Stimulated activated CD8-positive, alpha-beta memory T cell treated with anti-CD3 and anti-CD28 coated beads, Interleukin-15, amount 100 ng/mL, for 1 hour (primary cell): ENCODE measurements around the gene MRPS15.
A peak's percentile ranks its signal among the peaks of the same experiment; 100 is the strongest.

Experiments
- DNase-seq: peaks from one replicate; pipeline ENCODE4 v3.0.0-alpha.2; 2020; ENCODE audit warnings: low read depth

Gene MRPS15

DNA sequence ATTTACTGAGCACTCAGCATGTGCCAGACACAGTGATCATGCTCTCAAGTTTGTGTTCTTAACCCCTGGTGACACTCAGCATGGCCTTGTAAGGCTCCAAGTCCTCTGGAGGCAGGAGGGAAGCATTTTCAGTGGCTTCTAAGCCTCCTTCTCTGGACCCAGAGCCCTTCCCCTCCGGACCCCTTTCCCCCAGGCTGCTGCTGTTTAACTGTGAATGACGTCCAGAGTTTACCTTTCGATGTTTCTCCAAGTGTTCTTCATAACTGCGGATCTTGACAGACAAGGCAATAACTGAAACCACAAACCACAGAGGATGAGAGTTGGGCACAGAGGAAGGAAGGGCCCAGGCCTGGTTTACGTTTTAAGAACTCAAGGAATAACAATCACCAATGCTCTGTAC lies 6.5 kb downstream of the MRPS15 start:
- DNase-seq: no peak

DNA sequence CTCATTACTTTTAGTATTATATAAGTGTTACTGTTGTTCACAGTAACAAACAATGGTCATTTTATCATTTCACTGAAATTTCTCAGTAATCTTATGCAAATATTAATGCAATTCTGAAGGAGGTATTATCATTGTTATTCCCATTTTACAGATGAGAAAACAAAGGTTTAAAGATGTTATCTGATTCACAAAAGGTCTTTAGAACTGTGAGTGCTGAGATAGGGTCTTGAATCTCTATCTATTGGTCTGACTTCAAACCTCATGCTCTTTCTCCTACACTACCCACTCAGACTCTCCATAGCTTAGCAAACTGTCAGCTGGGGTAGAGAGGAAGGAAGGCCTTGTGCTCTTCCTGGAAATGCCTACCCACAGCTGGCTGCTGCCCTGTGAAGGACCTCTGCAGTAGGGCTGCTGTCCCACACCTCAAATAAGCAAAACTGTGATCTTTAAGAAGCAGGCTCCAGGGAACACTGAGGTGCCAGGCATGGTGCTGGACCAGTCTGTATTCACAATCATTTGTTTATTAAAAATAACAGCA lies 7.7 kb downstream of the MRPS15 start:
- DNase-seq: no peak

DNA sequence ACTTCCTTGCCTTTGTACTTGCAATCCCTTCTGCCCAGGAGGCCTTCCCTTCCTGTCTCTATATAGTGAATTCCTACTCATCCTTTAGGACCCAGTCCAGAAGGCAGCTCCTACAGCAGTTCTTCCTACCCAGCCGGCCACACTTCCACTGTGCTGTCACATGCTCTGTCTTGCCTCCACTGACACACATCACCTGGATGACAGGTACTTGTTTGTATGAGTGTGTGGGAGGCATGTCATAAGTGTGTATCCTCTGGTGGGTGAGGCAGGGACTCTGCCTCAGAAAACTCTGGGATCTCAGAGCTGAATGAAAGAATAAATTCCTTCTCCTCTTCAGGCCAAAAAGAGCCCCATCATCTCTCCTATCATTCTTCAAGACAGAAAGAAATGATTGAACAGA lies 8.8 kb downstream of the MRPS15 start:
- DNase-seq: no peak

DNA sequence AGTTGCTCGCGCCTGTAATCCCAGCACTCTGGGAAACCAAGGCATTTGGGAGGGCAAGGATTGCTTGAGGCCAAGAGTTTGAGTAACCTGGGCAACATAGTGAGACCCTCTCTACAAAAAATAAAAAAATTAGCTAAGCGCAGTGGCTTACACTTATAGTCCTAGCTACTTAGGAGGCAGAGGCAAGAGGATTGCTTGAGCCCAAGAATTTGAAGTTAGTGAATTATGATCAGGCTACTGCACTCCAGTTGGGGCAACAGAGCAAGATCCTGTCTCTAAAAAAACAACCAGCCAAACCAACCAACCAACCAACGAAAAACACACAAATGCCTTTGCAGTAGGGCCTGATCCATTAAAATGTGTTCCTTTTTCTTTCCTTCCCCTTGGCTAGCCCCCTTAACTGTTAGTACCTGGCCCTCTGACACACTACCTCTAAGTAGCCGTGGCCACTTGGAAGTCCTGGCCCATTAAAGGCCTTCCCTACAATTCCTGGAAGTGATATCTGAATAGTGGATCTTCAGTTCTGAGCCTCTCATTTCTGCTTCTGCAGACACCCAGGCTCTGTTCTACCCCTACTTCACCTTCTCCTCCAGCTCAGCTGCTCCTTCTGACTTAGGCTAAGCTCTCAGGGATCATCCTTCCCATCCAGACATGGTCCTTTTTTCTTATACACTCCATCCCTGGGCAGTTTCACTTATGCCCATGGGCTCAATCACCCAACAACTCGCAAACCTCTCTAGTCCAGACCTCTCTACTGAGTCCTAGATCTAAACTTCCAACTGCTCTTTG lies 10.4 kb downstream of the MRPS15 start:
- DNase-seq: no peak

DNA sequence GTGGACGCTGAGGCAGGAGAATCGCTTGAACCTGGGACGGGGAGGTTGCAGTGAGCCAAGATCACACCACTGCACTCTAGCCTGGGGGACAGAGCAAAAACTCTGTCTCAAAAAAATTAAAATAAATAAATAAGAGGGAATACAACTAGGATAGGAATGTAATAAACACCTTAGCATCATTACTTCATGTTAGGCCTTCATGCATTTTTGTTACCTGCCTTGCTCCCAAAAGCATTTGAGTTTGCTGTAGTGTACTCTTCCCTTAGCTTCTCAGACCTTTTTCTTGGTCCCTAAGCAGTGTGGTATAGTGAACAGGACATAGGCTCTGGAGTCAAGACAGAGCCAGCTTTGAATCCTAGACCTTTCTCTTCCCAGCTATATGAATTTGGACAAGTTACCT lies 11.1 kb downstream of the MRPS15 start:
- no peak for DNase-seq

DNA sequence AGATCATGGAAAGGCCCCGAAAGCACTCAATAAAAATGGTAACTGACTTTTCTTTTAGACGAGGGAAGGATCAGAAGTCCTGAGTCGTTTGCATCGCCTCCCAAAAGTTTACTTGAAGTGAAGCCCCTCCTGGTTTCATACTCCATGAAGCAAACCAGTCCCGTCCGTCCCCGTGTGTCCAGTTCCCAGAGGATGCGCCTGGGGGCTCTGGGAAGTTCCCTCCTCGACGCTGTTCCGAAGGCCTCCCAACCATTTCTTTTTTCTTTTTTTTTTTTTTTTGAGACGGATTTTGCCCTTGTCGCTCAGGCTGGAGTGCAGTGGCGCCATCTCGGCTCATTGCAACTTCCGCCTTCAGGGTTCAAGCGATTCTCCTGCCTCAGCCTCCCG lies 13.3 kb downstream of the MRPS15 start:
- no peak for DNase-seq

DNA sequence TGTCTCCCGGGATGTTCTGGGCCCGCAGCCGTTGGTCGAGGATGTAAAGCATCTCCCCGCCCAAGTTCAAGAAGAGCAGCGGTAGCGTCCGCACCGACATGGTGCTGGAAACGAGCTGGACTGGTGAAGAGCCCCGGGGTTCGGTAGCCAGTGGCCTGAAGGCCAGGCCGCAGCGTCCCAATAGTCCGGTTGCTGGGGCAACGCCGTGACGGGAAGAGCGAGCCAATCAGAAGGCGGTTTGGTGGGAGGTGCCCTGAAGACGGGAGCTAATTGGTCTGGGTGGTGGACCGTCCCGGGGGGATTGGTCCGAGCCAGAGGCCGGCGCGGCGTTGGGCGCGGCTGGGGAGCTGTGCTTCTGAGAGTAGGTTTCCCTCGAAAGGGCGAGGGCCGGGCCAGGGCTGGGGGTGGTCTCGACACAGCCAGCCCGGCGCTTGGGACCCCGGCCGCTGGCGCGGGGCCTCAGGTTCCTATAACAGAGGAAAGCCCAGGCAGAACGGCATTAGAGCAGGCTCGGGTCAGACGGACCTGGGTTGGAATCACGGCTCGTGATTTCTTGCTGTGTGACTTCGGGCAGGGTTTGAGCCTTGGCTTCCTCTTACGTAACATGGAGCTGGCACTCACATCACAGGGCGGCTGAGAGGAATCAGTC lies 13.8 kb downstream of the MRPS15 start, which contains the start of gene OSCP1:
TSS of gene OSCP1 (minus strand) at position 182 of the 649 bp plus-strand sequence. CDS start at position 100, 82 bp downstream.
- DNase-seq: peak; percentile 69

DNA sequence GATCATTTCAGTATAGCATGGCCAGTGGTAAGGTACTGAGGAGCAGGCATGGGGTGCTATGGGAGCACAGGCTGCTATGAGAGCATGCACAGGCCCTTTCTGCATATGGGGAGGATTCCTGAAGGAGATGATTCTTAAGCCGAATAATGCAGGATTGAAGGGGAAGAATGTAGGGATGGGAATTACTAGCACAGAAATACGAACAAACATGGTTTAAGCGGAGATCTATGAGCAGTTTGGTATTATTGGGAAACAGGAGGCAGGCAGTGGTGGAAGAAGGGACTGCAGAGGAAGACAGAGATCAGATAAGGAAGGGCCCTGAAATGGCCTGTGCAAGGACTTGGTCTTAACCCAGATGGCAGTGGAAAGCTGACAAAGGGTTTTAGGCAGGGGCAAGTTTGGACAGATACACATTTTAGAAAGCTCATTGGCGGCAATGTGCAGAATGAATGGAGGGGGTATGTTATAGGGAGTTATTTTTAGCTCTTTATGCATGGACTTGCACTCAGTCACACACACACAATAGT lies 15.6 kb downstream of the MRPS15 start:
- no peak for DNase-seq

DNA sequence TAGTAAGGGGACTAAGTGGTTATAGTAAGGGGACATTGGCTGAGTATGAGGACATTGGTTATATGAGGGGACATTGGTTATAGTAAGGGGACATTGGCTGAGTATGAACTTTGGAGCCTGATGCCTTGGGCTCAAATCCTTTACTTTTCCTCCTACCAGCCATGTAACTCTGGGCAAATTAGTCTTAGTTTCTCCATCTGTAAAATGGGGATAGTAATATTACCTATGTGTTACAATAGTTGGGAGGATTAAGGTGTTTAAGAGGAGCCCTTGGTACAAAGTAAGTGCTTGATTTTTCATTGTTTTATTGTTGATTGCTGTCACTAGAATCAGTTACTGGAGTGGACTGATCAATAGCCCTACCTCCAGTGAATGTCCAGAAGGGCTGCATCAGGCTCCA lies 16.7 kb downstream of the MRPS15 start:
- no peak for DNase-seq

DNA sequence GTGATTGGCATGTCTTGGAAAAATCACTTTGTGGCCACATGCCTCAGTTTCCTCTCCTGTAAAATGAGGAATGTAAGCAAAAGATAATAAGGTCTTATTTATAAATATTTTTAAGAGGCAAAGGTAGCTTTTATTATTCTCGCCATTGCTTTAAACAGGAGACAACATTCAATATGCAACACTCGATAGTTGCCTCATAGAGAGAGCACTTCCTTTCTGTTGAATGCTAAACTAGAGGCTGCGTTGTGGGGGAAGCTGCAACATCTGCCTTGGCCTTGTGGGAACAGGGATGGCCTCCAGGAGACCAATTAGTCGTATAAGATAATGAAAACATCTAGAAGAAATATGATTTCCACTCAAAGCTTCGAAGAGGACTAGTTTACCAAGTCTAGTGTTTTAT lies 17.4 kb downstream of the MRPS15 start:
- no peak for DNase-seq

DNA sequence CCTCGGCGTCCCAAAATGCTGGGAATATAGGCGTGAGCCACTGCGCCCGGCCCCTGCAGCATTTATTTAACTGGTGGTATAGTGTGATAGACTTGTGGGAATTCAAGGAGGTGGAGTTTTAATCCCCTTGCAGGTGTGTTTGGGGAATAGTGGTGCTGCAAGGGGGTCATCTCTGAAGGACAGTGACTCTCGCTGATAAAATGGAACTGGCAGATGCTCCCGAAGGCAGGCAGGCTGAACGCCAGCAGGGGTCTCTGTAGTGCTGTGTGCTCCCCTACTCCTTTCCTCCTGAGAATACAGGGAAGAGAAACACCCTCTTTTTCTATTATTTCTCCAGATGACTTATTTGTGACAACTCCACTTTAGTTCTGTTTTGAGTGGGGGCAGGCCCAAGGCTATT lies 17.9 kb downstream of the MRPS15 start:
- no peak for DNase-seq

DNA sequence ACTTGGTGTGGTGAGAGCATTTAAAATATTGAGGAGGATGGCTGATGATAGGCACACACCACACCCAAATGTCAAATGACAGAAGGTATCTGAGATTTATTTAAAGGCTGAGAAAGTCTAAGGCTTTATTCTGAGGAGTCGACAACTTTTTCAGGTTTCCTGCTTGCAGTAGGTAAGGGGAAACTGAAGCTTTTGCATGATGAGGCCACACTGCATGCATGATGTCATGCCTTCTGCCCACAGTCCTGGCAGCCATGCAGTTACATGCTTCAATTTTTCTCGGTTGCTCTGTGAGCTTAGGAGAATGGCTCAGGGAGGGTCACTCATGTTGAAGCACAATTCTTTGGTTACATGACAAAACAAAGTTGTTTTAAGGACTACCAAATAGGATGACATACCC lies 20.9 kb downstream of the MRPS15 start:
- no peak for DNase-seq

DNA sequence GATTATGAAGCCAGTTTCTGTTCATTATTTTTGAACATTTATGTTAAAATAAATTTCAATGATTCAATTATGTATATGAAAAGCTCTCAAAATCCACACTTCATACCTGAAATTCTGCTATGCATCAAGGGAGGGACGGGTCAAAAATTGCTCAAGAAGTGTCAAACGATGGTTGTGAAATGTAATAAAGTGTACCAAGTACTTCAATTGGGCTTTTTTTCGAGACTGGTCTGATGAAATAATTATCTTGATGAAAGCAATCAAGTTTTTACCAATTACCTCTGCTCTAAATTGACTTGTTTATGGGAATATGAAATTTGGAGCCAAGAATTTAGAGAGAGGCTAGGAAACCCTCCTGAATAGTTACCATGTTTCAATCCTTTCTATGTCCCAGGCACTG lies 21.8 kb downstream of the MRPS15 start:
- DNase-seq: no peak

DNA sequence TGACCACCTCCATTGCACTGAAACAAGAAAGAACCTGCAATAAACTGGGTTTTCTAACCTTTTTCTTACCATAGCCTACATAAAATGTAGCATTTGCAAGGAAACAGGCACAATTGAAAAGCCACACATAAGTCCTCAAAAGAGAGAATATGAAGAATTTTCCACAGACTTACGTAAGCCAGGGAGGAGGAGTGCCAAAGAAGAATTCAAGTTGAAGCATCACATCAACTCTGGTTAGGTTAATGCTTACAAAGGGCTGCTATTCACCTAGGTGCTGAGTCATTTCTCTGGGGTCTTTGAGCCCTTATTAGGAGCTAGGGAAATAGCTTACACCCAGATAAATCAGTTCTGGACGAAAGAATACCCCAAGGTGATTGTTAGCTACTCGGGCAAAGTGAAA lies 23.5 kb downstream of the MRPS15 start:
- no peak for DNase-seq

DNA sequence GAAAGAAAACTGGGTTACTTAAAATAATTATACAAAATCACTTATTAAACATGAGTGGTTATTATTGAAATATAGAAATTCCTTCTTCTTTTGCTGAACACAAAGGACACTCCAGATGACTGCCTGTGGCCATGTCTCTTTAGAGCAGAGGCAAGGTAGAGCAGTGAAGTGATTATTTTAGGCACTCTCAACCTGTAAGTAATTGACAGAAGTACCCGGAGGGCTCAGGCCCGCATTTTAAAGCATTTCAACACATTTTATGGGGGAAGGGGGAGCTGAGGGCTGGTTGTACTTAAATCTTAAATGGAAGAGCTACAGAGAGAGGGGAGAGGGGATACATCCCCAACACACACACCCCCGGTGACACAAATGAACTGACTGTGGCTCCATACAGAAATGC lies 24.1 kb downstream of the MRPS15 start:
- DNase-seq: no peak

DNA sequence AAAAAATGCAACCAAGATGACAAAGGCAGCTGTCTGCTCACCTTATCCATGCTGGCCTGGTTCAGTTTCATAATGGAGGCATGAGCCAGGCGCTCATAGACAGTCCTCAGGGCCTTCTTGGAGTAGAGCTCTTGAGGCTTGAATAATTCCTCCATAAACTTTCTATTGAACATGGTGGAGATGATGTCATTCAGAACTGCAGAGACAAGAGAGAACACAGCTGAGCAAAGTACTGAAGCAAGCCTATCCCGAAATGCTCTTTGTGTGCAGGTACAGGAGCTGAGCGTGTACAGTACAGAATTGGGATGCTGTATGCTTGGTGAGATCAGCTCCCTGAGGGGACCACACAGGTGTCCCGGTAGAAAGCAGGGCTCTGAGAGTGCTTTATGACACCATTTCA lies 25.5 kb downstream of the MRPS15 start:
- DNase-seq: no peak

DNA sequence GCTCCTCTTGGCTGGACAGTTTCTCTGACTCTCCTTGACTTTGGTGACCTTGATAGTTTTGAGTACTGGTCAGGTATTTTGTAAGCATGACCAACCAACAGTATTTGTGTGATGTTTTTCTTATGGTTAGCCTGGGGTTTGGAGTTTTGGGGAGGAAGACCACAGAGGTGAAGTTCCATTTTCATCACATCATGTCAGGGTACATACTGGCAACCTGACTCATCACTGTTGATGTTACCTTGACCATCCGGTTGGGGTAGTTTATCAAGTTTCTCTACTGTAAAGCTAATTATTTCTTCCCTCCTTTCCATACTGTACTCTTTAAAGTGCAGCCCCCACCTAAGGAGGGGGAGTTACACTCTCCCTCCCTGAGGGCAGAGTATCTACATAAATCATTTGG lies 27.4 kb downstream of the MRPS15 start:
- DNase-seq: no peak

DNA sequence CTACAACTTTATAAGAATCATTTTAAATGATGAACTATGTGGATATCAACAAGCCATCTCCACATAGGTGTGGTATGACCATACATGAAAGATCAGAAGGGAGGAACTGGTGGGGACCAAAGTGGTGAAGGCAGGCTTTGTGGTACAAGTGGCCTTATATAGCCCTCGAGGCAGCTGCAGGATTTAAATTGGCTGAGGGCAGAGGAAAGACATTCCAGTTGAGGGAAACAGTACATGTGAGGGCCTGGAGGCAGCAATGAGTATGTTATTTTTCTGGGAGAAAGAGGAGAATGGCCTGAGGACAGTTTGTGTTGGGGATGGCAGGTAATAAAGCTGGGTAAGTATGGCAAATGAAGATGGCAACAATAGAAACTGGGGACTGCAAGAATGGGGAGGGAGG lies 31.1 kb downstream of the MRPS15 start:
- no peak for DNase-seq

DNA sequence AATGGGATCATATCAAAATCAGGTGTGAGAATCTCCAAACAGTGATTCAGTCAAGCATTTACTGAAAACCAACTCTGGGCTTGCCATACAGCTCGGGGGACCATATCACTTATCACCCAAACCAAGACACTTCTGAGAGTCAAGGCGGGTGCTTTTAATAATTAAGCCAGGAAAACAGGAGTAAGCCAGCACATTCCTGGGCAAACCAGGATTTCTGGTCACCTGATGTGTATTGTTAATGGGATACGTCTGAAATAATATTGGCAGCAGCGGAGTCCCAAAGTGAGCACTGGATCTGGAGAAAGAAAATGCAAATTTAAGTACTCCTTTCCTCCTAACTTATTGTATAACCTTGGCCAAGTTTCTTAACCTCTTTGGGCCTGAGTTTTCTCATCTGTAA lies 31.6 kb downstream of the MRPS15 start:
- DNase-seq: no peak

DNA sequence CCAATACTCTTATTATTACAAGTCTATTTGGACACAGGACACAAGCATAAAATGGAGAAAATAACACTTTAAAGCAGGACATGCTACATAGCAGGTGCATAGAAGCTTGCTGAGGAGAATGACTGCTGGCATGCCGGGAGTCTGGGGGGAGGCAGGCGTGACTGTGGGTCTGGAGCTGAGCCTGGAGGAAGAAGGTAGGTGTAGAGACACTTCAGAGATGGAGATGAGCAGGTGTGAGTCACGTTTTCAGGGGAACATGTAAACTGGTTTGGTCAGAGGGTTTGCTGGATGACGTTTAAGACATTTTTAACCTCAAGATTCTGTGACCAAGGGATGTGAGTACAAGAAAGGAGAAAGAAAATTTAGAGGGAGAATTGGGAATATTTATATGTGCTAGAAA lies 38.4 kb downstream of the MRPS15 start:
- no peak for DNase-seq

DNA sequence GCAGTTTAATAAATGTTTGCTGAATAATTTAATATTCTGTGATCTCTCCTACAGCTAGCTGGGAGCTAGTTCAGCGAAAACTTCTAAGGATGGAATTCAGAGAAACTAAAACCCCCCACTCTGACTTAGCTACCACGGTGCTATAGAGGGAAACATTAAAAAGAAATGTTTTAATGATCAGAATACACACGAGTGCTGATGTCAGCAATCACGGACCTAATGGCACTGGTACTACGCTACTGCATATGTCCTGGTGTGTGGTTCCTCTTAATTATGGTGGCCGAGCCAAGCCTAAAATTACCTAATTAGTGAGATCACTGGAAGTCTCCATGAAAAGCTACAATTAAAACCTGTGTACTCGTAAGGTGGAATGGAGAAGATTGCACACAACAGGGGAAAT lies 42.5 kb downstream of the MRPS15 start:
- DNase-seq: no peak

DNA sequence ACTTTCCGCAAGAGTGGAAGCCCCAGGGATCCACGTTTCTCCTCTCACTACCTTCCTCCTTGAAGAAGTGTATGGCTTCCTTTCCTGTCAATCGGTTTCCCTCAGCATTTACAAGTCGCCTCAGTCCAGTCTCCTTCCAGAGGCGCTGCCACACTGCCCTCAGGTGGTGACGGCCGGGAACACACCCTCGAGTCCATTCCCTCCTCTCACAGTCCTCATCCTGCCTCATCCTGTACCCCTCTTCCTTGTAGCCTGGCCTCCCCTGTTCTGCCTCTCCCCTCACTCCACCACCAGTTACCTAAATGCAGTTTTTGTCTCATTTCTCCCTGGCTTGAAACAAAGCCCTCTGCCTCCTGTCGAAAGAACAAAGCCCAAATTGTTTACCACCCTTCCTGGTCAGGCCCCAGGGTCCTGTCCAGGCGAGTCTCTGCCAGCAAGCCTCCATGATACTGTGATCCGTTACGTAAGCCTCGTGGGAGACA lies 43.3 kb downstream of the MRPS15 start:
- DNase-seq: peak; percentile 90

DNA sequence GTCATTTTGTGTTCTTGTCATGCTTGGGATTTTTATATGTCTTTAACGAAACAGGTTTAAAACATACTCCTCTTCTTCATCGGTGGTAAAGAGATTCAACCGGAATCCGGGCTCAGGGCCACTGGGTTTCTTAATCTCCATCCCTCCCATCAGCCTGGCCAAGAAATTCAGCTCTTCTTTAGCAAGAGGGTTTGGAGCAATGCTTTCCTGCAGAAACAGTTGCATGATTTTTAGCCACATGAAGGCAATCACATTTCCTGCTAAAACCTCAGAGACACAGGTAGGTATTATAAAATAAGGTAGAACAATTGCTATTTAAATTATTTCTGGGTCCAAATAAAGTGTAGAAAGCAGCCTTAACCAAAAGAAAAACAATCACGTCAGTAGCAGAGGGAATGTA lies 43.8 kb downstream of the MRPS15 start:
- DNase-seq: no peak
